GM23338 (cell line): ENCODE data around the gene NCKAP5. TPM values are rescaled to one million over a fixed set of nuclear protein-coding genes. Genes with fewer than 3 reads are reported as not detected.

Experiments used
- ATAC-seq: fragments of 200-7000 bp; cut with Tn5 transposase; 3 replicates; pipeline ENCODE4 v1.9.1; 2020
- DNase-seq: peaks from one replicate; pipeline ENCODE4 v3.0.0-alpha.2; 2015; ENCODE audit warnings: low spot score
- H2AFZ ChIP-seq: fragments of 200-600 bp; sonication (generic); 2 replicates; pipeline ENCODE4 v1.8.0; 2016; ENCODE audit warnings: antibody characterized with exemption, mild to moderate bottlenecking, moderate library complexity
- H3F3A ChIP-seq: fragments of 200-600 bp; sonication (generic); replicated peaks from 2 replicates; pipeline ENCODE4 v1.8.0; 2017; ENCODE audit warnings: antibody characterized with exemption, mixed run types, low read depth
- H3K27ac ChIP-seq: fragments of 200-600 bp; sonication (generic); 2 replicates; pipeline ENCODE4 v1.6.1; 2016; ENCODE audit warnings: low read depth
- H3K27me3 ChIP-seq: fragments of 200-600 bp; sonication (generic); 2 replicates; pipeline ENCODE4 v1.8.0; 2016; ENCODE audit warnings: mild to moderate bottlenecking, mixed run types, moderate library complexity; ENCODE audit not compliant: insufficient read depth
- H3K36me3 ChIP-seq: fragments of 200-600 bp; sonication (generic); 2 replicates; pipeline ENCODE4 v1.8.0; 2016; ENCODE audit warnings: mild to moderate bottlenecking; ENCODE audit not compliant: insufficient read depth
- H3K4me1 ChIP-seq: fragments of 200-600 bp; sonication (generic); 2 replicates; pipeline ENCODE4 v1.8.0; 2016; ENCODE audit warnings: mild to moderate bottlenecking, moderate library complexity; ENCODE audit not compliant: insufficient read depth
- H3K4me2 ChIP-seq: fragments of 200-600 bp; sonication (generic); 2 replicates; pipeline ENCODE4 v1.7.1; 2017; ENCODE audit warnings: mixed run types
- H3K4me3 ChIP-seq: fragments of 200-600 bp; sonication (generic); 2 replicates; pipeline ENCODE4 v1.6.1; 2016; ENCODE audit warnings: mixed run types
- H3K79me2 ChIP-seq: fragments of 200-600 bp; sonication (generic); replicated peaks from 2 replicates; pipeline ENCODE4 v1.8.0; 2017; ENCODE audit warnings: mild to moderate bottlenecking; ENCODE audit not compliant: insufficient read depth
- H3K9me2 ChIP-seq: fragments of 200-600 bp; sonication (generic); 2 replicates; pipeline ENCODE4 v1.8.0; 2017; ENCODE audit not compliant: insufficient read depth
- H4K20me1 ChIP-seq: fragments of 200-600 bp; sonication (generic); replicated peaks from 2 replicates; pipeline ENCODE4 v1.8.0; 2017; ENCODE audit warnings: mild to moderate bottlenecking; ENCODE audit not compliant: insufficient read depth
- H3K27ac Mint-ChIP-seq: 2 replicates; pipeline ENCODE4 v1.8.0; 2020; ENCODE audit warnings: inconsistent platforms, mild to moderate bottlenecking, moderate library complexity, mixed read lengths
- H3K27me3 Mint-ChIP-seq: 3 replicates; pipeline ENCODE4 v1.8.0; 2022; ENCODE audit warnings: low read depth, mild to moderate bottlenecking, moderate library complexity, mixed read lengths, inconsistent platforms; ENCODE audit not compliant: insufficient read depth, poor library complexity
- H3K36me3 Mint-ChIP-seq: 3 replicates; pipeline ENCODE4 v1.8.0; 2021; ENCODE audit warnings: low read depth, mild to moderate bottlenecking, inconsistent platforms, moderate library complexity, mixed read lengths
- H3K4me1 Mint-ChIP-seq: 3 replicates; pipeline ENCODE4 v1.8.0; 2020; ENCODE audit warnings: mild to moderate bottlenecking, inconsistent platforms, mixed read lengths
- H3K4me3 Mint-ChIP-seq: 3 replicates; pipeline ENCODE4 v1.8.0; 2021; ENCODE audit warnings: moderate library complexity, mild to moderate bottlenecking, inconsistent platforms, mixed read lengths
- H3K9me3 Mint-ChIP-seq: 3 replicates; pipeline ENCODE4 v1.8.0; 2020; ENCODE audit warnings: moderate library complexity, mild to moderate bottlenecking, inconsistent platforms, mixed read lengths
- CREB1 ChIP-seq: fragments of 250-450 bp; sonication (Bioruptor Pico); IDR thresholded peaks from 2 replicates; pipeline ENCODE4 v1.5.0; 2020; ENCODE audit warnings: low read depth, mild to moderate bottlenecking, moderate library complexity
- CTCF ChIP-seq, 2 experiments: fragments of 200-600 bp in 1 of 2; sonication (generic) in 1 of 2; conservative IDR thresholded peaks; 2 replicates each; pipeline versions ENCODE4 v1.5.1 to v1.6.1; 2016 to 2017; ENCODE audit warnings: antibody characterized with exemption in 2 of 2, low read depth in 2 of 2, mild to moderate bottlenecking in 2 of 2, moderate library complexity in 1 of 2
- ETS1 ChIP-seq: IDR thresholded peaks from 2 replicates; pipeline ENCODE4 v1.6.1; 2016; ENCODE audit warnings: antibody characterized with exemption
- EZH2 ChIP-seq: fragments of 200-600 bp; sonication (generic); IDR thresholded peaks from one replicate; pipeline ENCODE4 v1.8.0; 2017; ENCODE audit warnings: antibody characterized with exemption, mild to moderate bottlenecking, low read depth; ENCODE audit not compliant: unreplicated experiment
- EZH2phosphoT487 ChIP-seq: fragments of 200-600 bp; sonication (generic); IDR thresholded peaks from one replicate; pipeline ENCODE4 v1.8.1; 2018; ENCODE audit warnings: antibody characterized with exemption; ENCODE audit not compliant: unreplicated experiment
- JUNB ChIP-seq: IDR thresholded peaks from one replicate; pipeline ENCODE4 v1.6.1; 2016; ENCODE audit warnings: antibody characterized with exemption; ENCODE audit not compliant: unreplicated experiment
- NANOG ChIP-seq: IDR thresholded peaks from 2 replicates; pipeline ENCODE4 v1.6.1; 2016; ENCODE audit warnings: antibody characterized with exemption, borderline replicate concordance
- POLR2AphosphoS5 ChIP-seq: IDR thresholded peaks from 2 replicates; pipeline ENCODE4 v1.6.1; 2016; ENCODE audit warnings: antibody characterized with exemption, low read depth
- REST ChIP-seq: IDR thresholded peaks from one replicate; pipeline ENCODE4 v1.6.1; 2018; ENCODE audit warnings: antibody characterized with exemption; ENCODE audit not compliant: unreplicated experiment
- ZNF114 ChIP-seq: fragments of 250-450 bp; sonication (Bioruptor Pico); IDR thresholded peaks from 2 replicates; pipeline ENCODE4 v1.5.0; 2020; ENCODE audit warnings: mild to moderate bottlenecking, moderate library complexity
- ZNF331 ChIP-seq: fragments of 250-450 bp; sonication (Bioruptor Pico); IDR thresholded peaks from 2 replicates; pipeline ENCODE4 v1.5.0; 2020; ENCODE audit warnings: low read depth, mild to moderate bottlenecking, moderate library complexity
- polyA plus RNA-seq: library from polyadenylated mRNA; unstranded; fragments of >200 nt; fragmentation: Nextera tagmentation; extraction: Ambion mirVana; gene quantifications from 2 replicates; pipeline ENCODE4 v1.2.1, GENCODE V29; 2016
- total RNA-seq: library from RNA; depleted of rRNA; stranded (reverse); fragments of >200 nt; shearing (Covaris generic); gene quantifications from 2 replicates; pipeline ENCODE4 v1.2.3, GENCODE V29; 2014
- TF ChIP-seq, protein P1 (sequence below): fragments of 250-450 bp; sonication (Bioruptor Pico); IDR thresholded peaks from 2 replicates; pipeline ENCODE4 v1.5.0; 2020; ENCODE audit warnings: mild to moderate bottlenecking, moderate library complexity

Gene NCKAP5
- total and polyA plus RNA-seq, 2 experiments from 2014 or later = 0.34 to 0.73 TPM

- H3K9me2 ChIP-seq = 0 out of 2 replicates have a peak, but pooled peaks cover 6% of the 10 kb centered on the region
- 0 out of 3 replicates have a peak, but pooled peaks cover 2% of the 10 kb centered on the region for H3K4me1 Mint-ChIP-seq
- TF ChIP-seq NANOG (no peak), JUNB (no peak), POLR2AphosphoS5 (no peak), EZH2phosphoT487 (no peak), ZNF331 (CRISPR knock-in tag) (no peak), ETS1 (no peak), CREB1 (no peak), CTCF (conservative IDR thresholded peaks at IDR 0.05; ENCODE audit: low read depth in 2 of 2) (no peak), EZH2 (no peak), REST (no peak), ZNF114 (no peak)
- TF ChIP-seq, protein P1, sequence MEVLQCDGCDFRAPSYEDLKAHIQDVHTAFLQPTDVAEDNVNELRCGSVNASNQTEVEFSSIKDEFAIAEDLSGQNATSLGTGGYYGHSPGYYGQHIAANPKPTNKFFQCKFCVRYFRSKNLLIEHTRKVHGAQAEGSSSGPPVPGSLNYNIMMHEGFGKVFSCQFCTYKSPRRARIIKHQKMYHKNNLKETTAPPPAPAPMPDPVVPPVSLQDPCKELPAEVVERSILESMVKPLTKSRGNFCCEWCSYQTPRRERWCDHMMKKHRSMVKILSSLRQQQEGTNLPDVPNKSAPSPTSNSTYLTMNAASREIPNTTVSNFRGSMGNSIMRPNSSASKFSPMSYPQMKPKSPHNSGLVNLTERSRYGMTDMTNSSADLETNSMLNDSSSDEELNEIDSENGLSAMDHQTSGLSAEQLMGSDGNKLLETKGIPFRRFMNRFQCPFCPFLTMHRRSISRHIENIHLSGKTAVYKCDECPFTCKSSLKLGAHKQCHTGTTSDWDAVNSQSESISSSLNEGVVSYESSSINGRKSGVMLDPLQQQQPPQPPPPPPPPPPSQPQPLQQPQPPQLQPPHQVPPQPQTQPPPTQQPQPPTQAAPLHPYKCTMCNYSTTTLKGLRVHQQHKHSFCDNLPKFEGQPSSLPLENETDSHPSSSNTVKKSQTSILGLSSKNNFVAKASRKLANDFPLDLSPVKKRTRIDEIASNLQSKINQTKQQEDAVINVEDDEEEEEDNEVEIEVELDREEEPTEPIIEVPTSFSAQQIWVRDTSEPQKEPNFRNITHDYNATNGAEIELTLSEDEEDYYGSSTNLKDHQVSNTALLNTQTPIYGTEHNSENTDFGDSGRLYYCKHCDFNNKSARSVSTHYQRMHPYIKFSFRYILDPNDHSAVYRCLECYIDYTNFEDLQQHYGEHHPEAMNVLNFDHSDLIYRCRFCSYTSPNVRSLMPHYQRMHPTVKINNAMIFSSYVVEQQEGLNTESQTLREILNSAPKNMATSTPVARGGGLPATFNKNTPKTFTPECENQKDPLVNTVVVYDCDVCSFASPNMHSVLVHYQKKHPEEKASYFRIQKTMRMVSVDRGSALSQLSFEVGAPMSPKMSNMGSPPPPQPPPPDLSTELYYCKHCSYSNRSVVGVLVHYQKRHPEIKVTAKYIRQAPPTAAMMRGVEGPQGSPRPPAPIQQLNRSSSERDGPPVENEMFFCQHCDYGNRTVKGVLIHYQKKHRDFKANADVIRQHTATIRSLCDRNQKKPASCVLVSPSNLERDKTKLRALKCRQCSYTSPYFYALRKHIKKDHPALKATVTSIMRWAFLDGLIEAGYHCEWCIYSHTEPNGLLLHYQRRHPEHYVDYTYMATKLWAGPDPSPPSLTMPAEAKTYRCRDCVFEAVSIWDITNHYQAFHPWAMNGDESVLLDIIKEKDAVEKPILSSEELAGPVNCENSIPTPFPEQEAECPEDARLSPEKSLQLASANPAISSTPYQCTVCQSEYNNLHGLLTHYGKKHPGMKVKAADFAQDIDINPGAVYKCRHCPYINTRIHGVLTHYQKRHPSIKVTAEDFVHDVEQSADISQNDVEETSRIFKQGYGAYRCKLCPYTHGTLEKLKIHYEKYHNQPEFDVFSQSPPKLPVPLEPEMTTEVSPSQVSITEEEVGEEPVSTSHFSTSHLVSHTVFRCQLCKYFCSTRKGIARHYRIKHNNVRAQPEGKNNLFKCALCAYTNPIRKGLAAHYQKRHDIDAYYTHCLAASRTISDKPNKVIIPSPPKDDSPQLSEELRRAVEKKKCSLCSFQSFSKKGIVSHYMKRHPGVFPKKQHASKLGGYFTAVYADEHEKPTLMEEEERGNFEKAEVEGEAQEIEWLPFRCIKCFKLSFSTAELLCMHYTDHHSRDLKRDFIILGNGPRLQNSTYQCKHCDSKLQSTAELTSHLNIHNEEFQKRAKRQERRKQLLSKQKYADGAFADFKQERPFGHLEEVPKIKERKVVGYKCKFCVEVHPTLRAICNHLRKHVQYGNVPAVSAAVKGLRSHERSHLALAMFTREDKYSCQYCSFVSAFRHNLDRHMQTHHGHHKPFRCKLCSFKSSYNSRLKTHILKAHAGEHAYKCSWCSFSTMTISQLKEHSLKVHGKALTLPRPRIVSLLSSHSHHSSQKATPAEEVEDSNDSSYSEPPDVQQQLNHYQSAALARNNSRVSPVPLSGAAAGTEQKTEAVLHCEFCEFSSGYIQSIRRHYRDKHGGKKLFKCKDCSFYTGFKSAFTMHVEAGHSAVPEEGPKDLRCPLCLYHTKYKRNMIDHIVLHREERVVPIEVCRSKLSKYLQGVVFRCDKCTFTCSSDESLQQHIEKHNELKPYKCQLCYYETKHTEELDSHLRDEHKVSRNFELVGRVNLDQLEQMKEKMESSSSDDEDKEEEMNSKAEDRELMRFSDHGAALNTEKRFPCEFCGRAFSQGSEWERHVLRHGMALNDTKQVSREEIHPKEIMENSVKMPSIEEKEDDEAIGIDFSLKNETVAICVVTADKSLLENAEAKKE (CRISPR knock-in tag) = no peak
- H3K4me1 ChIP-seq = no peaks in the 10 kb centered on the region
- H4K20me1 ChIP-seq = no peaks in the 10 kb centered on the region
- H3K36me3 ChIP-seq = no peaks in the 10 kb centered on the region
- no peak overlapping the region for H3K27ac ChIP-seq
- no peaks in the 10 kb centered on the region for H3F3A ChIP-seq
- DNase-seq (no peak), ATAC-seq (no peak)
- H3K27me3 Mint-ChIP-seq = no peaks in the 10 kb centered on the region
- H3K4me3 ChIP-seq = no peak overlapping the region
- H3K27ac Mint-ChIP-seq = no peak overlapping the region
- no peaks in the 10 kb centered on the region for H3K27me3 ChIP-seq
- no peaks in the 10 kb centered on the region; the same call in 2 of the 3 replicates for H3K9me3 Mint-ChIP-seq
- H3K4me3 Mint-ChIP-seq = no peak overlapping the region
- no peak overlapping the region for H2AFZ ChIP-seq
- H3K36me3 Mint-ChIP-seq = no peaks in the 10 kb centered on the region
- no peaks in the 10 kb centered on the region for H3K79me2 ChIP-seq
- H3K4me2 ChIP-seq = no peak overlapping the region
These were observed 816.4 kb downstream of the NCKAP5 start for GRCh38 chr2:132751836-132752235.
